ENCODE measurements around the gene TMOD2. TPM values are rescaled to one million over a fixed set of nuclear protein-coding genes. Genes with fewer than 3 reads are reported as not detected.

Gene TMOD2
- total RNA-seq, 1 experiment from 2014 or later: 1.3 TPM

- Histone ChIP-seq H3K27me3 (peaks cover 43% of the 10 kb centered on the region), H3K36me3 (no peaks in the 10 kb centered on the region), H3K4me3 (no peak overlapping the region), H3K9me3 (no peaks in the 10 kb centered on the region)
- DNase-seq: no peak
Measured at GRCh38 chr15:51755790-51756189, 4.4 kb downstream of the TMOD2 start.

- H3K9me3 ChIP-seq: no peaks in the 10 kb centered on the region
- H3K4me3 ChIP-seq: no peak overlapping the region
- H3K36me3 ChIP-seq: no peaks in the 10 kb centered on the region
- peaks cover 38% of the 10 kb centered on the region for H3K27me3 ChIP-seq
- no peak for DNase-seq
Measured at GRCh38 chr15:51756482-51756881, 5.1 kb downstream of the TMOD2 start.

- Histone ChIP-seq H3K9me3 (no peaks in the 10 kb centered on the region), H3K4me3 (no peak overlapping the region), H3K36me3 (no peaks in the 10 kb centered on the region), H3K27me3 (peaks cover 32% of the 10 kb centered on the region)
- DNase-seq: no peak
Measured at GRCh38 chr15:51757450-51757849, 6.1 kb downstream of the TMOD2 start.

- Histone ChIP-seq H3K27me3 (peaks cover 25% of the 10 kb centered on the region), H3K4me3 (no peak overlapping the region), H3K9me3 (no peaks in the 10 kb centered on the region), H3K36me3 (no peaks in the 10 kb centered on the region)
- peak; percentile 70 for DNase-seq
Measured at GRCh38 chr15:51758645-51759044, 7.2 kb downstream of the TMOD2 start.

- Histone ChIP-seq H3K9me3 (no peaks in the 10 kb centered on the region), H3K36me3 (no peaks in the 10 kb centered on the region), H3K27me3 (peaks cover 16% of the 10 kb centered on the region), H3K4me3 (no peak overlapping the region)
- peak; percentile 32 for DNase-seq
Measured at GRCh38 chr15:51759557-51760070, 8.2 kb downstream of the TMOD2 start.

GRCh38 chr15:51760805-51761204, 9.4 kb downstream of the TMOD2 start:
- H3K27me3 ChIP-seq: peaks cover 6% of the 10 kb centered on the region
- H3K36me3 ChIP-seq: no peaks in the 10 kb centered on the region
- no peak overlapping the region for H3K4me3 ChIP-seq
- DNase-seq: no peak
- H3K9me3 ChIP-seq: no peaks in the 10 kb centered on the region

- Histone ChIP-seq H3K9me3 (no peaks in the 10 kb centered on the region), H3K4me3 (no peak overlapping the region), H3K36me3 (no peaks in the 10 kb centered on the region), H3K27me3 (no peaks in the 10 kb centered on the region)
- no peak for DNase-seq
Measured at GRCh38 chr15:51765751-51766150, 14.4 kb downstream of the TMOD2 start.

GRCh38 chr15:51766341-51766740, 14.9 kb downstream of the TMOD2 start:
- H3K27me3 ChIP-seq: no peaks in the 10 kb centered on the region
- H3K9me3 ChIP-seq: no peaks in the 10 kb centered on the region
- no peak for DNase-seq
- H3K36me3 ChIP-seq: no peaks in the 10 kb centered on the region
- no peak overlapping the region for H3K4me3 ChIP-seq

GRCh38 chr15:51768018-51768417, 16.6 kb downstream of the TMOD2 start:
- H3K9me3 ChIP-seq: no peaks in the 10 kb centered on the region
- H3K36me3 ChIP-seq: no peaks in the 10 kb centered on the region
- H3K27me3 ChIP-seq: no peaks in the 10 kb centered on the region
- H3K4me3 ChIP-seq: no peak overlapping the region
- DNase-seq: no peak

GRCh38 chr15:51770902-51771301, 19.5 kb downstream of the TMOD2 start:
- Histone ChIP-seq H3K36me3 (no peaks in the 10 kb centered on the region), H3K27me3 (no peaks in the 10 kb centered on the region), H3K9me3 (no peaks in the 10 kb centered on the region), H3K4me3 (no peak overlapping the region)
- no peak for DNase-seq

GRCh38 chr15:51771773-51772172, 20.4 kb downstream of the TMOD2 start:
- no peak for DNase-seq
- no peak overlapping the region for H3K4me3 ChIP-seq
- H3K9me3 ChIP-seq: no peaks in the 10 kb centered on the region
- no peaks in the 10 kb centered on the region for H3K27me3 ChIP-seq
- no peaks in the 10 kb centered on the region for H3K36me3 ChIP-seq

- no peak for DNase-seq
- H3K9me3 ChIP-seq: no peaks in the 10 kb centered on the region
Measured at GRCh38 chr15:51774916-51775315, 23.5 kb downstream of the TMOD2 start.

GRCh38 chr15:51775967-51776816, 24.8 kb downstream of the TMOD2 start:
- DNase-seq: peak; percentile 20

More at GRCh38 chr15:51774916-51775315, 23.5 kb downstream of the TMOD2 start:
- Histone ChIP-seq H3K36me3 (no peaks in the 10 kb centered on the region), H3K27me3 (no peaks in the 10 kb centered on the region), H3K4me3 (no peak overlapping the region)

GRCh38 chr15:51776952-51777569, 25.7 kb downstream of the TMOD2 start:
- no peak overlapping the region for H3K4me3 ChIP-seq
- no peaks in the 10 kb centered on the region for H3K27me3 ChIP-seq
- no peaks in the 10 kb centered on the region for H3K9me3 ChIP-seq
- H3K36me3 ChIP-seq: no peaks in the 10 kb centered on the region
- peak; percentile 41 for DNase-seq

More at GRCh38 chr15:51775967-51776816, 24.8 kb downstream of the TMOD2 start:
- no peaks in the 10 kb centered on the region for H3K36me3 ChIP-seq
- H3K27me3 ChIP-seq: no peaks in the 10 kb centered on the region
- H3K4me3 ChIP-seq: no peak overlapping the region
- H3K9me3 ChIP-seq: no peaks in the 10 kb centered on the region

- Histone ChIP-seq H3K9me3 (peaks cover 4% of the 10 kb centered on the region; the same call in 1 of the 2 replicates), H3K4me3 (no peak overlapping the region), H3K36me3 (no peaks in the 10 kb centered on the region), H3K27me3 (no peaks in the 10 kb centered on the region)
- DNase-seq: no peak
Measured at GRCh38 chr15:51780636-51781035, 29.2 kb downstream of the TMOD2 start.

- Histone ChIP-seq H3K27me3 (no peaks in the 10 kb centered on the region), H3K9me3 (peaks cover 4% of the 10 kb centered on the region; the same call in 1 of the 2 replicates), H3K4me3 (no peak overlapping the region), H3K36me3 (no peaks in the 10 kb centered on the region)
- DNase-seq: no peak
Measured at GRCh38 chr15:51781506-51781905, 30.1 kb downstream of the TMOD2 start.

GRCh38 chr15:51782357-51782896, 31.0 kb downstream of the TMOD2 start:
- Histone ChIP-seq H3K27me3 (no peaks in the 10 kb centered on the region), H3K9me3 (peaks cover 4% of the 10 kb centered on the region; the same call in 1 of the 2 replicates), H3K4me3 (no peak overlapping the region), H3K36me3 (no peaks in the 10 kb centered on the region)
- DNase-seq: no peak
